SHP77 (cell line): Measurements from ENCODE around the gene TLR9.

Experiments used
- DNase-seq, 2 experiments: peaks; one replicate each; lab custom pipeline; 2025; lab: John Stamatoyannopoulos, UW

Gene TLR9

GRCh38 chr3:52172262-52172757 lies 53.1 kb downstream of the TLR9 start:
- DNase-seq: no peak

- no peak for DNase-seq
These were observed 53.8 kb downstream of the TLR9 start for GRCh38 chr3:52171514-52172261.
